GM13976 (cell line): ENCODE data around the gene DAZAP2.

ENCODE experiments used
- DNase-seq: peaks from one replicate; pipeline ENCODE4 v3.0.0; 2012; ENCODE audit warnings: low spot score
- in situ Hi-C: fragments of 300-500 bp; cut with MboI; formaldehyde crosslinking; loops from one replicate; pipeline ENCODE4 v1.12.0; 2022; ENCODE audit warnings: low sequenced_read_pairs, mixed read lengths, inconsistent platforms; ENCODE audit not compliant: unreplicated experiment
- TF ChIP-seq, protein P1 (sequence below): IDR thresholded peaks from 2 replicates; pipeline ENCODE4 v1.5.1; 2012; ENCODE audit warnings: borderline replicate concordance, mild to moderate bottlenecking; ENCODE audit not compliant: insufficient read depth; ENCODE audit errors: extremely low read depth, missing control alignments, control extremely low read depth

Gene DAZAP2

DNA sequence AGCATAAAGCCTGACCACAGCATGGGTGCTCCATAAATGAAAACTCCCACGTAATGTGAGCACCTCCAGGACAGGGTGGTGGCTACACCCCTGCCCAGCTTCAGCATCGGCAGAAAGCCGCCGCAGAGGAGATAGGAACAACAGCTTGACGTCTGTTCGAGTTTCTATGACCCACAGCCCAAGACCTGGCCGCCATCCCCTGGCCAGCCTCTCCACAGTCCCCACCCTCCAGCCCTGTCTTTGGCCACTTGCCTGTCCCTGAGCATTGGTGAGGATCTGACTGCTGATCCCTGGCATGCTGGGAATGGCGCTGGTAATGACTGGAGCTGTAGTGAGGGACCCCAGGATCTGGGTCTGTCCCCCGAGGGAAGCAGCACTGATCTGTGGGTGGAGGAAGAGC lies 42.1 kb upstream of the DAZAP2 start:
- in situ Hi-C loops: no loop called here
- TF ChIP-seq, protein P1, sequence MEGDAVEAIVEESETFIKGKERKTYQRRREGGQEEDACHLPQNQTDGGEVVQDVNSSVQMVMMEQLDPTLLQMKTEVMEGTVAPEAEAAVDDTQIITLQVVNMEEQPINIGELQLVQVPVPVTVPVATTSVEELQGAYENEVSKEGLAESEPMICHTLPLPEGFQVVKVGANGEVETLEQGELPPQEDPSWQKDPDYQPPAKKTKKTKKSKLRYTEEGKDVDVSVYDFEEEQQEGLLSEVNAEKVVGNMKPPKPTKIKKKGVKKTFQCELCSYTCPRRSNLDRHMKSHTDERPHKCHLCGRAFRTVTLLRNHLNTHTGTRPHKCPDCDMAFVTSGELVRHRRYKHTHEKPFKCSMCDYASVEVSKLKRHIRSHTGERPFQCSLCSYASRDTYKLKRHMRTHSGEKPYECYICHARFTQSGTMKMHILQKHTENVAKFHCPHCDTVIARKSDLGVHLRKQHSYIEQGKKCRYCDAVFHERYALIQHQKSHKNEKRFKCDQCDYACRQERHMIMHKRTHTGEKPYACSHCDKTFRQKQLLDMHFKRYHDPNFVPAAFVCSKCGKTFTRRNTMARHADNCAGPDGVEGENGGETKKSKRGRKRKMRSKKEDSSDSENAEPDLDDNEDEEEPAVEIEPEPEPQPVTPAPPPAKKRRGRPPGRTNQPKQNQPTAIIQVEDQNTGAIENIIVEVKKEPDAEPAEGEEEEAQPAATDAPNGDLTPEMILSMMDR: no peak
- no peak for DNase-seq

GRCh38 chr12:51197736-51198567 lies 40.7 kb upstream of the DAZAP2 start:
- TF ChIP-seq, protein P1: no peak
- DNase-seq: no peak
- in situ Hi-C loops: no loop called here

- DNase-seq: no peak
- in situ Hi-C loops: no loop called here
- TF ChIP-seq, protein P1: no peak
Measured at GRCh38 chr12:51198568-51199365, 39.9 kb upstream of the DAZAP2 start.

- in situ Hi-C loops: no loop called here
- TF ChIP-seq, protein P1: no peak
- no peak for DNase-seq
Measured at GRCh38 chr12:51199366-51199945, 39.2 kb upstream of the DAZAP2 start.

DNA sequence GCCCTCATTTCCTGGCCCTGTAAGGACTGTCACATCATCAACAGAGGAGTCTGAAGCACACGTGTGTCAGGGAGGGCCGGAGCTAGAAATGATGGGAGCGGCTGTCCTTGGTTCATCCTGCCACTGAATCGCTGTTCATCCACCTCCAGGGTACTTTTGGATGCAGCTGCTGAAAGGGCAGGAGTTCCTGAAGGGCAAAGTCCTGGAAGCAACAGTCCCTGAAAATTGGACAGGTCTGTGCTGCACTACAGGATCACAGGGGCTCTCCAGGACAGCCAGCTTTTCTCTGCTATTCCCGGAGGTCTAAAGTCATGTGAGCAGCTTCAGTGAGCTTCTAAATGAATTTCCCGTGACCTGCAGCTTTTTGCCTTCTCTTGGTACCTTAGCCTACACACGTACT lies 38.5 kb upstream of the DAZAP2 start:
- DNase-seq: no peak
- TF ChIP-seq, protein P1: no peak
- in situ Hi-C loops: no loop called here

GRCh38 chr12:51200806-51201205 lies 37.8 kb upstream of the DAZAP2 start:
- in situ Hi-C loops: no loop called here
- TF ChIP-seq, protein P1: no peak
- no peak for DNase-seq
